ENCODE data around the gene GPR82. TPM values are rescaled to one million over a fixed set of nuclear protein-coding genes. Genes with fewer than 3 reads are reported as not detected.

The GPR82 gene
- total RNA-seq, 1 donor = not detected

- no peak overlapping the region for H3K4me3 ChIP-seq (ENCODE audit: low read depth, low read length)
- no peak for TF ChIP-seq CTCF (IDR thresholded peaks at IDR 0.05; ENCODE audit: insufficient read depth, low read depth, low read length)
- peak; percentile 87 for DNase-seq (ENCODE audit: low read depth)
These were observed 6.1 kb downstream of the GPR82 start for GRCh38 chrX:41730081-41730480.

DNA sequence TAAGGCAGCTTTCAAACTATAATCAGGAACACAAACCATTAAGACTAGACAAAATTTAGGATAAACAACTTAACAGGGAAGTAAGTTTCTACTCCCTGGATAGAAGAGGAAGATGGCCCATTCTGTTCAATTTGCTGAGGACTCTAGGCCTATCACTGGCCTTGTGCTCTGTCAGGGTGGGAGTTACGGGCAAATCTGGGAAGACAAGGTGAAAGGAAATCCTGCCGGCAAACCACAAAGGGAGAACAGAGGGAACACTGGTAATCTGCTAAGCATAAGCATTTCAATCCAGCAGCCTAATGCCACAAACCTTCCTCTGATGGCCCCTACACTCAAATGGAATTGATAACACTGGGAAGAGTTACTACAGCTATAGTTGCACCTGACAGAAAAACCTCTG lies 8.3 kb downstream of the GPR82 start:
- H3K4me3 ChIP-seq (ENCODE audit: low read depth, low read length) = no peak overlapping the region
- DNase-seq (ENCODE audit: low read depth) = no peak
- TF ChIP-seq CTCF (IDR thresholded peaks at IDR 0.05; ENCODE audit: insufficient read depth, low read depth, low read length) = no peak

GRCh38 chrX:41733939-41734338 lies 10.0 kb downstream of the GPR82 start:
- no peak for DNase-seq (ENCODE audit: low read depth)
- H3K4me3 ChIP-seq (ENCODE audit: low read depth, low read length) = no peak overlapping the region
- no peak for TF ChIP-seq CTCF (IDR thresholded peaks at IDR 0.05; ENCODE audit: insufficient read depth, low read depth, low read length)

- no peak overlapping the region for H3K4me3 ChIP-seq (ENCODE audit: low read depth, low read length)
- peak; percentile 49 for TF ChIP-seq CTCF (IDR thresholded peaks at IDR 0.05; ENCODE audit: insufficient read depth, low read depth, low read length)
- DNase-seq (ENCODE audit: low read depth) = peak; percentile 29
These were observed 10.5 kb downstream of the GPR82 start for GRCh38 chrX:41734530-41734929.

DNA sequence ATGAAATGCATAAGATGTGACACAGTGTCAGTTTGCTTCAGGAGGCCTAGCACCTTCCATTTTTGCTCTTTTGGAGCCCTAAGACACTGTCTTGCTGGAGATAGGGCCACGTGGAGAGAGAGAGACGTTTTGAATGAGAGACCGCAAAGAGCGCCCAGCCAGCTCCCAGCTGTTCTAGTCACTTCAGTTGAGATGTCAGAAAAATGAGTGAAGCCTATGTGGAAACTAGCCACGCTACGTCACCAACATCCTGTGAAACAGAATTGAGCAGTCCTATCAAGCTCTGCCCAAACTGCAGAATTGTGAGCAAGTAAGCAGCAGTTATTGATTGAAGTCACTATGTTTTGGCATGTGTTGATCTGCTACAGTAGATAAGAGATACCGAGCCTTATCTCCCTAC lies 13.1 kb downstream of the GPR82 start:
- no peak for TF ChIP-seq CTCF (IDR thresholded peaks at IDR 0.05; ENCODE audit: insufficient read depth, low read depth, low read length)
- DNase-seq (ENCODE audit: low read depth) = no peak
- H3K4me3 ChIP-seq (ENCODE audit: low read depth, low read length) = no peak overlapping the region

DNA sequence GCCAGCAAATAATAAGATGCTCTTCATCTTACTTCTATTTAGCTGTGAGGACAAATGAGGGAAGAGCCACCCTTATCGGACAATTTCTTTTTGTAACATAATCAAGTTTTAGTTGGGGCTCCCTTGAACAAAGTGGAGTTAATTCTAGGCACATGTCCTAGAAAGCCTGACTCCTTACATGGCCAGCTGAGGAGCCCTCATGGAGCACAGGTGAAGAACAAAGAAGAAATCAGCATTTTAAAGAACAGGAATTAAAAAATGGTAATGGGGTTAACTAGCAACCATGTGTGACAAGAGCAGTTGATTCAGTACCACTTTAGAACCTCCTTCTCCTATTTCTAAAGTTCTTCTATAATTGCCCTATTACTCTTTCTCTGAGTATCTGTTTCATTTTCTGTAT lies 15.9 kb downstream of the GPR82 start:
- no peak overlapping the region for H3K4me3 ChIP-seq (ENCODE audit: low read depth, low read length)
- no peak for TF ChIP-seq CTCF (IDR thresholded peaks at IDR 0.05; ENCODE audit: insufficient read depth, low read depth, low read length)
- DNase-seq (ENCODE audit: low read depth) = no peak

- no peak overlapping the region for H3K4me3 ChIP-seq (ENCODE audit: low read depth, low read length)
- no peak for TF ChIP-seq CTCF (IDR thresholded peaks at IDR 0.05; ENCODE audit: insufficient read depth, low read depth, low read length)
- no peak for DNase-seq (ENCODE audit: low read depth)
These were observed 26.7 kb downstream of the GPR82 start for GRCh38 chrX:41750716-41751115.
